ENCODE results near the gene ACACA.

ACACA gene

GRCh38 chr17:37064956-37065355 lies 341.7 kb downstream of the ACACA start:
- no peak for TF ChIP-seq CTCF (IDR thresholded peaks at IDR 0.05; ENCODE audit: insufficient read depth, low read length, missing control alignments)
- no peak for DNase-seq (ENCODE audit: low read depth, low spot score)
- CTCF ChIA-PET: interaction anchor here (0.9 to 1.5 kb wide), 2 partner anchors 18 to 439 kb away, joined by 3 to 6 read pairs; no protein-coding TSS in a partner anchor
- H3K4me3 ChIP-seq (ENCODE audit: low read depth, low read length): no peak overlapping the region
- POLR2A ChIA-PET: no interaction called here

GRCh38 chr17:37064206-37064605 lies 342.4 kb downstream of the ACACA start:
- DNase-seq (ENCODE audit: low read depth, low spot score): no peak
- CTCF ChIA-PET: interaction anchor here (1.4 kb wide), 1 partner anchor 17 kb away, joined by 6 read pairs; no protein-coding TSS in a partner anchor

GRCh38 chr17:37062021-37062420 lies 344.6 kb downstream of the ACACA start:
- CTCF ChIA-PET: interaction anchor here (0.8 to 4.2 kb wide), 3 partner anchors 15 to 459 kb away, joined by 3 to 46 read pairs (median 4); no protein-coding TSS in a partner anchor
- POLR2A ChIA-PET: no interaction called here
- no peak overlapping the region for H3K4me3 ChIP-seq (ENCODE audit: low read depth, low read length)
- no peak for TF ChIP-seq CTCF (IDR thresholded peaks at IDR 0.05; ENCODE audit: insufficient read depth, low read length, missing control alignments)
- DNase-seq (ENCODE audit: low read depth, low spot score): no peak

More at GRCh38 chr17:37064206-37064605, 342.4 kb downstream of the ACACA start:
- H3K4me3 ChIP-seq (ENCODE audit: low read depth, low read length): no peak overlapping the region
- TF ChIP-seq CTCF (IDR thresholded peaks at IDR 0.05; ENCODE audit: insufficient read depth, low read length, missing control alignments): no peak
- POLR2A ChIA-PET: no interaction called here

GRCh38 chr17:37060928-37061327 lies 345.7 kb downstream of the ACACA start:
- H3K4me3 ChIP-seq (ENCODE audit: low read depth, low read length): no peak overlapping the region
- ChIA-PET CTCF (interaction anchor here (0.8 to 4.2 kb wide), 4 partner anchors 11 to 458 kb away, joined by 3 to 46 read pairs (median 4); no protein-coding TSS in a partner anchor), POLR2A (no interaction called here)
- DNase-seq (ENCODE audit: low read depth, low spot score): no peak
- TF ChIP-seq CTCF (IDR thresholded peaks at IDR 0.05; ENCODE audit: insufficient read depth, low read length, missing control alignments): no peak

- no peak overlapping the region for H3K4me3 ChIP-seq (ENCODE audit: low read depth, low read length)
- ChIA-PET POLR2A (no interaction called here), CTCF (interaction anchor here (1.0 to 4.2 kb wide), 3 partner anchors 10 to 457 kb away, joined by 3 to 46 read pairs (median 3); no protein-coding TSS in a partner anchor)
- DNase-seq (ENCODE audit: low read depth, low spot score): no peak
- no peak for TF ChIP-seq CTCF (IDR thresholded peaks at IDR 0.05; ENCODE audit: insufficient read depth, low read length, missing control alignments)
These were observed 346.5 kb downstream of the ACACA start for GRCh38 chr17:37060094-37060493.

GRCh38 chr17:37059493-37059892 lies 347.1 kb downstream of the ACACA start:
- ChIA-PET POLR2A (no interaction called here), CTCF (interaction anchor here (1.3 to 4.2 kb wide), 2 partner anchors 12 to 456 kb away, joined by 3 to 46 read pairs; no protein-coding TSS in a partner anchor)
- no peak overlapping the region for H3K4me3 ChIP-seq (ENCODE audit: low read depth, low read length)
- no peak for DNase-seq (ENCODE audit: low read depth, low spot score)
- TF ChIP-seq CTCF (IDR thresholded peaks at IDR 0.05; ENCODE audit: insufficient read depth, low read length, missing control alignments): no peak
